ENCODE data around the gene TRIM7. TPM values are rescaled to one million over a fixed set of nuclear protein-coding genes. Genes with fewer than 3 reads are reported as not detected.

Gene TRIM7
- total and polyA plus RNA-seq, 8 donors = 0.45 to 20.4 (median 3.4) TPM; not detected in 1

GRCh38 chr5:181200816-181201215 is 4.2 kb downstream of the TRIM7 start:
- Histone ChIP-seq H3K36me3 (no peaks in the 10 kb centered on the region), H3K9me3 (no peaks in the 10 kb centered on the region), H3K27me3 (peaks cover 0 to 25% (median 10%) of the 10 kb centered on the region in 3 donors), H3K27ac (no peak overlapping the region), H3K4me1 (peaks cover 20 to 32% (median 25%) of the 10 kb centered on the region in 4 donors), H3K4me3 (no peak overlapping the region)
- intact Hi-C loops (cut with DNase I; ENCODE audit: low total_unique reads) = no loop called here
- WGBS, 5 donors = 68 to 80% (median 72%) methylated on average over 4 of the region's 4 CpGs
- DNase-seq = no peak
- TF ChIP-seq CTCF (IDR thresholded peaks at IDR 0.05) (no peak), EP300 (IDR thresholded peaks at IDR 0.05) (no peak), POLR2A (IDR thresholded peaks at IDR 0.05) (no peak), POLR2AphosphoS5 (IDR thresholded peaks at IDR 0.05) (no peak)

GRCh38 chr5:181199881-181200638 is 4.9 kb downstream of the TRIM7 start:
- Histone ChIP-seq H3K27ac (no peak overlapping the region), H3K4me3 (no peak overlapping the region), H3K36me3 (no peaks in the 10 kb centered on the region), H3K4me1 (peaks cover 12 to 24% (median 18%) of the 10 kb centered on the region in 4 donors), H3K27me3 (peaks cover 0 to 19% (median 10%) of the 10 kb centered on the region in 3 donors), H3K9me3 (no peaks in the 10 kb centered on the region)
- TF ChIP-seq EP300 (IDR thresholded peaks at IDR 0.05) (no peak), CTCF (IDR thresholded peaks at IDR 0.05) (no peak), POLR2AphosphoS5 (IDR thresholded peaks at IDR 0.05) (no peak)
- intact Hi-C loops (cut with DNase I; ENCODE audit: low total_unique reads) = no loop called here
- WGBS, 5 donors = 69 to 82% (median 75%) methylated on average over 12 of the region's 12 CpGs
- no peak for DNase-seq

- Histone ChIP-seq H3K27me3 (peaks cover 0 to 8% (median 1%) of the 10 kb centered on the region in 3 donors), H3K4me3 (no peak overlapping the region), H3K36me3 (no peaks in the 10 kb centered on the region), H3K27ac (no peak overlapping the region), H3K4me1 (peaks cover 2 to 16% (median 11%) of the 10 kb centered on the region in 4 donors), H3K9me3 (no peaks in the 10 kb centered on the region)
- DNase-seq = no peak
- WGBS, 5 donors = 50 to 58% (median 54%) methylated on average over 9 of the region's 9 CpGs
- TF ChIP-seq POLR2A (IDR thresholded peaks at IDR 0.05) (no peak), POLR2AphosphoS5 (IDR thresholded peaks at IDR 0.05) (no peak), EP300 (IDR thresholded peaks at IDR 0.05) (no peak), CTCF (IDR thresholded peaks at IDR 0.05) (no peak)
- intact Hi-C loops (cut with DNase I; ENCODE audit: low total_unique reads) = no loop called here
These were observed 6.0 kb downstream of the TRIM7 start for GRCh38 chr5:181198905-181199519.

GRCh38 chr5:181198106-181198685 is 6.8 kb downstream of the TRIM7 start:
- intact Hi-C loops (cut with DNase I; ENCODE audit: low total_unique reads) = no loop called here
- DNase-seq = no peak
- Histone ChIP-seq H3K4me3 (no peak overlapping the region), H3K4me1 (peaks cover 0 to 8% (median 3%) of the 10 kb centered on the region in 4 donors), H3K27ac (no peak overlapping the region), H3K36me3 (no peaks in the 10 kb centered on the region), H3K9me3 (no peaks in the 10 kb centered on the region), H3K27me3 (peaks cover 0 to under 1% (median 0%) of the 10 kb centered on the region in 3 donors)
- no peak for TF ChIP-seq POLR2AphosphoS5 (IDR thresholded peaks at IDR 0.05)
- no peak for TF ChIP-seq CTCF (IDR thresholded peaks at IDR 0.05)
- no peak for TF ChIP-seq POLR2A (IDR thresholded peaks at IDR 0.05)
- 77 to 81% (median 78%) methylated on average over 12 of the region's 12 CpGs for WGBS, 5 donors

Data from stomach (tissue), 9 donors.